Keratinocyte (primary cell): ENCODE results near the gene PRR16. TPM values are rescaled to one million over a fixed set of nuclear protein-coding genes. Genes with fewer than 3 reads are reported as not detected.

ENCODE experiments used
- DNase-seq: peaks from one replicate; pipeline ENCODE4 v3.0.0-alpha.2; 2011; ENCODE audit warnings: low read depth, missing footprints, low spot score
- FAIRE-seq: peaks from 2 replicates; lab custom pipeline; 2011; peaks lifted over from hg19 to GRCh38; lab: Jason Lieb, UNC
- H2AFZ ChIP-seq: 2 replicates; pipeline ENCODE4 v1.6.0; 2012; ENCODE audit warnings: low read length, control low read depth, inconsistent platforms; ENCODE audit not compliant: control insufficient read depth
- H3K27ac ChIP-seq: 2 replicates; pipeline ENCODE4 v1.5.1; 2011; ENCODE audit warnings: low read length; ENCODE audit not compliant: control insufficient read depth, insufficient read depth
- H3K27me3 ChIP-seq: 3 replicates; pipeline ENCODE4 v1.6.0; 2011; ENCODE audit warnings: low read length; ENCODE audit not compliant: control insufficient read depth, insufficient read depth; ENCODE audit errors: extremely low read depth
- H3K36me3 ChIP-seq, 2 experiments: 2 replicates in 1 of 2; 3 replicates in 1 of 2; pipeline ENCODE4 v1.5.1; 2011; ENCODE audit warnings: low read length in 2 of 2, mild to moderate bottlenecking in 1 of 2; ENCODE audit not compliant: control insufficient read depth in 2 of 2, insufficient read depth in 2 of 2; ENCODE audit errors: extremely low read depth in 1 of 2
- H3K4me1 ChIP-seq: 3 replicates; pipeline ENCODE4 v1.5.1; 2011; ENCODE audit warnings: low read length; ENCODE audit not compliant: control insufficient read depth, insufficient read depth; ENCODE audit errors: extremely low read depth
- H3K4me2 ChIP-seq: 3 replicates; pipeline ENCODE4 v1.6.0; 2011; ENCODE audit warnings: low read depth, low read length; ENCODE audit not compliant: control insufficient read depth, insufficient read depth; ENCODE audit errors: extremely low read depth
- H3K4me3 ChIP-seq, 3 experiments: fragments of 200-600 bp in 1 of 3; sonication (generic) in 1 of 3; 2 replicates in 2 of 3; 3 replicates in 1 of 3; pipeline ENCODE4 v1.5.1; 2011 to 2016; ENCODE audit warnings: low read length in 3 of 3, mild to moderate bottlenecking in 3 of 3, control low read depth in 2 of 3, inconsistent platforms in 1 of 3, low read depth in 1 of 3, mixed read lengths in 1 of 3, mixed run types in 1 of 3, moderate library complexity in 1 of 3; ENCODE audit not compliant: control insufficient read depth in 2 of 3, insufficient read depth in 2 of 3; ENCODE audit errors: extremely low read depth in 1 of 3
- H3K79me2 ChIP-seq: 2 replicates; pipeline ENCODE4 v1.6.0; 2012; ENCODE audit warnings: low read length; ENCODE audit not compliant: control insufficient read depth, insufficient read depth
- H3K9ac ChIP-seq: 3 replicates; pipeline ENCODE4 v1.6.0; 2011; ENCODE audit warnings: low read length; ENCODE audit not compliant: control insufficient read depth, insufficient read depth; ENCODE audit errors: extremely low read depth
- H3K9me1 ChIP-seq: 3 replicates; pipeline ENCODE4 v1.6.0; 2011; ENCODE audit warnings: low read length; ENCODE audit not compliant: control insufficient read depth, insufficient read depth; ENCODE audit errors: extremely low read depth
- H3K9me3 ChIP-seq: 2 replicates; pipeline ENCODE4 v1.5.1; 2012; ENCODE audit warnings: low read depth, low read length; ENCODE audit not compliant: control insufficient read depth
- H4K20me1 ChIP-seq: 3 replicates; pipeline ENCODE4 v1.6.0; 2011; ENCODE audit warnings: low read length; ENCODE audit not compliant: control insufficient read depth, insufficient read depth; ENCODE audit errors: extremely low read depth
- CTCF ChIP-seq, 3 experiments: IDR thresholded peaks in 1 of 3; conservative IDR thresholded peaks in 1 of 3; optimal IDR thresholded peaks in 1 of 3; 2 replicates in 2 of 3; 3 replicates in 1 of 3; pipeline versions ENCODE3 to v1.5.1; 2011; ENCODE audit warnings: low read length in 3 of 3, mild to moderate bottlenecking in 3 of 3, moderate library complexity in 2 of 3, control low read depth in 1 of 3, inconsistent platforms in 1 of 3; ENCODE audit not compliant: insufficient read depth in 2 of 3; ENCODE audit errors: extremely low read depth in 1 of 3
- EZH2 ChIP-seq: IDR thresholded peaks from one replicate; pipeline ENCODE4 v1.6.1; 2012; ENCODE audit warnings: inconsistent platforms, mild to moderate bottlenecking, low read length, moderate library complexity
- dilution Hi-C: fragments of 300-500 bp; cut with MboI; formaldehyde crosslinking; loops from one replicate; pipeline ENCODE4 v1.7.0; 2020; ENCODE audit warnings: low sequenced_read_pairs; ENCODE audit not compliant: extremely low pct_ligation_motif_present
- polyA plus RNA-seq, 5 experiments: library from polyadenylated mRNA; depleted of rRNA in 3 of 5; stranded (reverse) in 3 of 5; stranded (forward) in 1 of 5; unstranded in 1 of 5; fragments of >200 nt; gene quantifications; 1 replicate in 1 of 5; 2 replicates in 3 of 5; 3 replicates in 1 of 5; pipeline versions ENCODE4 v1.2.1 to v1.2.3, GENCODE V29; 2011 to 2012; ENCODE audit warnings: missing spikeins in 2 of 5, low read depth in 1 of 5, low replicate concordance in 1 of 5

The PRR16 gene
- polyA plus RNA-seq, 1 donor (not counting 4 experiments of a cell fraction or from before 2014, with no cell fraction given): 0.05 TPM

- no peak overlapping the region for H3K9ac ChIP-seq
- H3K9me1 ChIP-seq: no peaks in the 10 kb centered on the region
- H3K27ac ChIP-seq: no peak overlapping the region
- dilution Hi-C loops: no loop called here
- TF ChIP-seq EZH2 (no peak), CTCF (optimal IDR thresholded peaks at IDR 0.05 in 1 of 3, IDR thresholded peaks at IDR 0.05 in 1 of 3, conservative IDR thresholded peaks at IDR 0.05 in 1 of 3; ENCODE audit: extremely low read depth in 1 of 3, insufficient read depth in 2 of 3, low read length in 3 of 3) (no peak)
- no peaks in the 10 kb centered on the region for H3K9me3 ChIP-seq
- no peak overlapping the region for H3K4me2 ChIP-seq
- H2AFZ ChIP-seq: no peak overlapping the region
- no peaks in the 10 kb centered on the region for H3K4me1 ChIP-seq
- H3K4me3 ChIP-seq: no peak overlapping the region
- no peaks in the 10 kb centered on the region for H3K36me3 ChIP-seq
- H3K79me2 ChIP-seq: no peaks in the 10 kb centered on the region
- no peaks in the 10 kb centered on the region for H4K20me1 ChIP-seq
- no peak for FAIRE-seq
- no peaks in the 10 kb centered on the region for H3K27me3 ChIP-seq
- DNase-seq: no peak
Observed at GRCh38 chr5:120436996-120437395, 27.1 kb upstream of the PRR16 start.

- Histone ChIP-seq H3K9me1 (no peaks in the 10 kb centered on the region), H3K27me3 (no peaks in the 10 kb centered on the region), H3K27ac (no peak overlapping the region), H2AFZ (no peak overlapping the region), H4K20me1 (no peaks in the 10 kb centered on the region), H3K79me2 (no peaks in the 10 kb centered on the region), H3K4me2 (no peak overlapping the region), H3K9me3 (no peaks in the 10 kb centered on the region), H3K4me1 (no peaks in the 10 kb centered on the region), H3K4me3 (no peak overlapping the region), H3K36me3 (no peaks in the 10 kb centered on the region), H3K9ac (no peak overlapping the region)
- dilution Hi-C loops: no loop called here
- DNase-seq: no peak
- FAIRE-seq: no peak
- TF ChIP-seq EZH2 (no peak), CTCF (optimal IDR thresholded peaks at IDR 0.05 in 1 of 3, IDR thresholded peaks at IDR 0.05 in 1 of 3, conservative IDR thresholded peaks at IDR 0.05 in 1 of 3; ENCODE audit: extremely low read depth in 1 of 3, insufficient read depth in 2 of 3, low read length in 3 of 3) (no peak)
Observed at GRCh38 chr5:120442694-120443093, 21.4 kb upstream of the PRR16 start.
